Psoas muscle (tissue), 8 donors: ENCODE results near the gene IGF2BP3. TPM values are rescaled to one million over a fixed set of nuclear protein-coding genes. Genes with fewer than 3 reads are reported as not detected.

ENCODE experiments used
- ATAC-seq, 4 donors: fragments of 200-7000 bp; cut with Tn5 transposase; one replicate each; pipeline ENCODE4 v1.9.1; 2020; ENCODE audit warnings: moderate library complexity in 3 of 4, mild to moderate bottlenecking in 2 of 4
- DNase-seq, 2 donors: peaks; one replicate each; pipeline ENCODE4 v3.0.0-alpha.2; 2020
- H3K27ac ChIP-seq: fragments of 200-600 bp; one replicate; pipeline ENCODE4 v1.8.0; 2022
- H3K27me3 ChIP-seq, 3 donors: fragments of 200-600 bp in 1 of 3; one replicate each; pipeline versions ENCODE4 v1.6.1 to v1.8.0; 2013 to 2022; ENCODE audit warnings: low read length in 2 of 3, mild to moderate bottlenecking in 2 of 3, moderate library complexity in 1 of 3; ENCODE audit not compliant: insufficient read depth in 3 of 3
- H3K36me3 ChIP-seq, 2 donors: fragments of 200-600 bp in 1 of 2; one replicate each; pipeline versions ENCODE4 v1.6.1 to v1.8.0; 2013 to 2022; ENCODE audit warnings: low read depth in 1 of 2, mild to moderate bottlenecking in 1 of 2, moderate library complexity in 1 of 2; ENCODE audit not compliant: insufficient read depth in 1 of 2
- H3K4me1 ChIP-seq: fragments of 200-600 bp; one replicate; pipeline ENCODE4 v1.8.0; 2022
- H3K4me3 ChIP-seq: fragments of 200-600 bp; one replicate; pipeline ENCODE4 v1.8.0; 2022; ENCODE audit warnings: mild to moderate bottlenecking
- H3K9me3 ChIP-seq: fragments of 200-600 bp; one replicate; pipeline ENCODE4 v1.8.0; 2022
- CTCF ChIP-seq: fragments of 200-600 bp; IDR thresholded peaks from one replicate; pipeline ENCODE4 v1.8.0; 2022; ENCODE audit warnings: antibody characterized with exemption
- WGBS, 3 donors: extraction: QIAGEN DNeasy Blood & Tissue Kit; methylation state at CpG; one replicate each; pipeline versions ENCODE4 v1.1.6 to v1.1.7; 2013; 5-methylcytosine and 5-hydroxymethylcytosine counted together
- intact Hi-C, 2 donors: fragments of 100-400 bp; cut with DNase I; formaldehyde crosslinking; loops; one replicate each; pipeline versions ENCODE4 v1.11.0 to v1.14.2; 2022
- polyA plus RNA-seq, 3 donors: library from polyadenylated mRNA; stranded (reverse); fragments of 200-250 nt; gene quantifications; one replicate each; pipeline ENCODE4 v1.2.3, GENCODE V29; 2013
- total RNA-seq, 4 donors: library from RNA; stranded (reverse); fragmentation: NEBNext Ultra II Directional in 2 of 4; extraction: Animal tissue kit (Norgen Biotek cat#: 25700) in 2 of 4; gene quantifications; one replicate each; pipeline versions ENCODE4 v1.2.1 to v1.2.4, GENCODE V29; 2021 to 2023
- donor health status: healthy with polysubstance abuse.
- donor health status: DM: no; HTN: no; CAD: no; lungs with moderate emphysema.
- donor health status: Bipolar disorder and iron deficiency.
- donor health status: healthy.
- donor health status: DM: yes; HTN: yes; CAD: no.
- donor health status: DM: no; HTN: no; CAD: no.
- donor health status: DM: no; HTN: no; CAD: no.
- donor health status: DM: yes; HTN: yes; CAD: no.

The IGF2BP3 gene
- total and polyA plus RNA-seq, 7 donors: 0.03 to 0.73 (median 0.34) TPM

GRCh38 chr7:23308754-23309153 lies 161.5 kb downstream of the IGF2BP3 start:
- 83 to 89% (median 86%) methylated on average over 6 of the region's 6 CpGs for WGBS, 3 donors
- Histone ChIP-seq H3K27ac (no peak overlapping the region), H3K36me3 (peaks cover 5 to 51% of the 10 kb centered on the region in 2 donors), H3K4me3 (no peak overlapping the region), H3K27me3 (no peaks in the 10 kb centered on the region), H3K4me1 (peaks cover 4% of the 10 kb centered on the region), H3K9me3 (no peaks in the 10 kb centered on the region)
- intact Hi-C loops: no loop called here
- DNase-seq: no peak
- no peak for TF ChIP-seq CTCF
- no peak for ATAC-seq

GRCh38 chr7:23306936-23307521 lies 163.3 kb downstream of the IGF2BP3 start:
- ATAC-seq (no peak), DNase-seq (no peak)
- H3K4me3 ChIP-seq: no peak overlapping the region
- H3K27me3 ChIP-seq: no peaks in the 10 kb centered on the region
- WGBS, 3 donors: 91 to 93% (median 91%) methylated on average over 2 of the region's 2 CpGs
- no peak overlapping the region for H3K27ac ChIP-seq
- TF ChIP-seq CTCF: no peak
- peaks cover 9% of the 10 kb centered on the region for H3K4me1 ChIP-seq
- peaks cover 8 to 66% of the 10 kb centered on the region in 2 donors for H3K36me3 ChIP-seq
- H3K9me3 ChIP-seq: no peaks in the 10 kb centered on the region
- intact Hi-C loops: no loop called here

GRCh38 chr7:23299770-23300300 lies 170.5 kb downstream of the IGF2BP3 start:
- Histone ChIP-seq H3K4me3 (peak overlapping the region; percentile 81), H3K27me3 (no peaks in the 10 kb centered on the region), H3K4me1 (peaks cover 24% of the 10 kb centered on the region), H3K27ac (peak overlapping the region; percentile 86), H3K36me3 (peaks cover 5 to 35% of the 10 kb centered on the region in 2 donors), H3K9me3 (no peaks in the 10 kb centered on the region)
- TF ChIP-seq CTCF: no peak
- DNase-seq (no peak), ATAC-seq (peak in 2 of 4 donors; percentile 2 to 36)
- intact Hi-C loops: no loop called here
- WGBS, 3 donors: 4 to 7% (median 6%) methylated on average over 12 of the region's 12 CpGs

GRCh38 chr7:23298885-23299769 lies 171.2 kb downstream of the IGF2BP3 start, which contains the start of gene MALSU1:
Gene MALSU1 (plus strand): TSS chr7:23299339. CDS start chr7:23299353, 14 bp downstream.
- 0 to 2% (median 1%) methylated on average over 59 of the region's 59 CpGs for WGBS, 3 donors
- TF ChIP-seq CTCF: no peak
- H3K4me3 ChIP-seq: peak within 1 kb of the TSS; percentile 81
- ATAC-seq (peak; percentile 100), DNase-seq (peak; percentile 97 to 98)
- intact Hi-C loops: no loop called here
- H3K4me1 ChIP-seq: peaks cover 20% of the 10 kb centered on the region
- no peaks in the 10 kb centered on the region for H3K27me3 ChIP-seq
- H3K27ac ChIP-seq: peak within 1 kb of the TSS; percentile 86
- H3K36me3 ChIP-seq: peaks cover 5 to 28% of the 10 kb centered on the region in 2 donors
- H3K9me3 ChIP-seq: no peaks in the 10 kb centered on the region
